ENCODE measurements around the gene POMGNT2.

The POMGNT2 gene

GRCh38 chr3:43031889-43032545, 73.9 kb downstream of the POMGNT2 start:
- no peak overlapping the region for H3K4me3 ChIP-seq (ENCODE audit: low read depth, low read length)
- no peak for DNase-seq (ENCODE audit: low read depth)
- TF ChIP-seq CTCF (IDR thresholded peaks at IDR 0.05; ENCODE audit: insufficient read depth, low read depth, low read length, missing control alignments), result no peak

- no peak for TF ChIP-seq CTCF (IDR thresholded peaks at IDR 0.05; ENCODE audit: insufficient read depth, low read depth, low read length, missing control alignments)
- no peak overlapping the region for H3K4me3 ChIP-seq (ENCODE audit: low read depth, low read length)
- no peak for DNase-seq (ENCODE audit: low read depth)
Observed at GRCh38 chr3:43031485-43031884, 74.4 kb downstream of the POMGNT2 start.

GRCh38 chr3:43030162-43030935, 75.5 kb downstream of the POMGNT2 start:
- no peak for DNase-seq (ENCODE audit: low read depth)
- no peak for TF ChIP-seq CTCF (IDR thresholded peaks at IDR 0.05; ENCODE audit: insufficient read depth, low read depth, low read length, missing control alignments)
- H3K4me3 ChIP-seq (ENCODE audit: low read depth, low read length), result no peak overlapping the region

Data from GM12865 (cell line).